Measurements from ENCODE around the gene LSAMP. TPM values are rescaled to one million over a fixed set of nuclear protein-coding genes. Genes with fewer than 3 reads are reported as not detected.

Gene LSAMP
- total RNA-seq, 1 donor from 2014 or later, result 0.11 TPM

GRCh38 chr3:116199063-116199462, 246.2 kb downstream of the LSAMP start:
- H3K27ac ChIP-seq, result no peak overlapping the region
- H3K9me3 ChIP-seq, result no peaks in the 10 kb centered on the region
- no peaks in the 10 kb centered on the region for H3K27me3 ChIP-seq
- H3K4me3 ChIP-seq, result no peak overlapping the region
- H3K4me1 ChIP-seq, result no peaks in the 10 kb centered on the region
- no peak for DNase-seq (ENCODE audit: low spot score in 2 of 2)
- TF ChIP-seq CTCF (IDR thresholded peaks at IDR 0.05), result no peak
- no peaks in the 10 kb centered on the region for H3K36me3 ChIP-seq
- intact Hi-C loops (cut with DNase I), result no loop called here

- Histone ChIP-seq H3K4me1 (no peaks in the 10 kb centered on the region), H3K36me3 (no peaks in the 10 kb centered on the region), H3K27ac (no peak overlapping the region), H3K9me3 (no peaks in the 10 kb centered on the region), H3K27me3 (no peaks in the 10 kb centered on the region), H3K4me3 (no peak overlapping the region)
- DNase-seq (ENCODE audit: low spot score in 2 of 2), result no peak
- intact Hi-C loops (cut with DNase I), result no loop called here
- TF ChIP-seq CTCF (IDR thresholded peaks at IDR 0.05), result no peak
Measured at GRCh38 chr3:116198087-116198486, 247.2 kb downstream of the LSAMP start.

- no peaks in the 10 kb centered on the region for H3K9me3 ChIP-seq
- no peak for TF ChIP-seq CTCF (IDR thresholded peaks at IDR 0.05)
- no peak overlapping the region for H3K4me3 ChIP-seq
- no peaks in the 10 kb centered on the region for H3K36me3 ChIP-seq
- H3K27ac ChIP-seq, result no peak overlapping the region
- no peaks in the 10 kb centered on the region for H3K4me1 ChIP-seq
- H3K27me3 ChIP-seq, result no peaks in the 10 kb centered on the region
- DNase-seq (ENCODE audit: low spot score in 2 of 2), result no peak
- intact Hi-C loops (cut with DNase I), result no loop called here
Measured at GRCh38 chr3:116192464-116192863, 252.8 kb downstream of the LSAMP start.

- H3K9me3 ChIP-seq, result no peaks in the 10 kb centered on the region
- TF ChIP-seq CTCF (IDR thresholded peaks at IDR 0.05), result no peak
- no peaks in the 10 kb centered on the region for H3K27me3 ChIP-seq
- no peaks in the 10 kb centered on the region for H3K4me1 ChIP-seq
- intact Hi-C loops (cut with DNase I), result no loop called here
- DNase-seq (ENCODE audit: low spot score in 2 of 2), result no peak
- H3K27ac ChIP-seq, result no peak overlapping the region
- no peak overlapping the region for H3K4me3 ChIP-seq
- H3K36me3 ChIP-seq, result no peaks in the 10 kb centered on the region
Measured at GRCh38 chr3:116191409-116191808, 253.9 kb downstream of the LSAMP start.

- no peaks in the 10 kb centered on the region for H3K27me3 ChIP-seq
- no peak for DNase-seq (ENCODE audit: low spot score in 2 of 2)
- H3K4me3 ChIP-seq, result no peak overlapping the region
- intact Hi-C loops (cut with DNase I), result no loop called here
- H3K4me1 ChIP-seq, result no peaks in the 10 kb centered on the region
- no peaks in the 10 kb centered on the region for H3K9me3 ChIP-seq
- H3K36me3 ChIP-seq, result no peaks in the 10 kb centered on the region
- no peak for TF ChIP-seq CTCF (IDR thresholded peaks at IDR 0.05)
- no peak overlapping the region for H3K27ac ChIP-seq
Measured at GRCh38 chr3:116190095-116190494, 255.2 kb downstream of the LSAMP start.

- DNase-seq (ENCODE audit: low spot score in 2 of 2), result no peak
- Histone ChIP-seq H3K4me3 (no peak overlapping the region), H3K4me1 (no peaks in the 10 kb centered on the region), H3K9me3 (no peaks in the 10 kb centered on the region), H3K36me3 (no peaks in the 10 kb centered on the region), H3K27me3 (no peaks in the 10 kb centered on the region), H3K27ac (no peak overlapping the region)
- TF ChIP-seq CTCF (IDR thresholded peaks at IDR 0.05), result no peak
- intact Hi-C loops (cut with DNase I), result no loop called here
Measured at GRCh38 chr3:116188231-116188785, 257.0 kb downstream of the LSAMP start.

All from ascending aorta (tissue), 2 donors.